ENCODE data around the gene CSTF2. TPM values are rescaled to one million over a fixed set of nuclear protein-coding genes. Genes with fewer than 3 reads are reported as not detected.
"Not testable (repeated sequence)": the region's sequence is repeated elsewhere in the genome, so short reads cannot be mapped to it uniquely, and the experiment has no call there.

Gene CSTF2
- total RNA-seq, result 1 to 10 TPM; 2.4 to 7.8 (median 5.1) TPM

- no peaks in the 10 kb centered on the region for H3K27me3 ChIP-seq
- TF ChIP-seq POLR2A (IDR thresholded peaks at IDR 0.05) (no peak), CTCF (IDR thresholded peaks at IDR 0.05 in 4 of 5, conservative IDR thresholded peaks at IDR 0.05 in 1 of 5) (peak in 3 of 5 experiments; percentile 6 to 37 (median 19))
- ATAC-seq (peak; percentile 98 to 100), DNase-seq (peak; percentile 50 to 63)
- H3K4me3 ChIP-seq, result peak within 1 kb of the TSS; percentile 61 to 74 (median 70)
- peak within 1 kb of the TSS; percentile 67 to 74 (median 70) for H3K27ac ChIP-seq
- peaks cover 0 to 5% of the 10 kb centered on the region in 2 donors for H3K4me1 ChIP-seq
- intact Hi-C loops (cut with DNase I; ENCODE audit: low total_unique reads) (no loop called here), in situ Hi-C loops (cut with MboI; ENCODE audit: low sequenced_read_pairs in 4 of 4) (no loop called here)
- H3K36me3 ChIP-seq, result peaks cover 0 to 12% of the 10 kb centered on the region in 2 donors
- H3K9me3 ChIP-seq, result no peaks in the 10 kb centered on the region
Measured at GRCh38 chrX:100819837-100820666, at the start of gene CSTF2. Gene CSTF2 (plus strand): TSS chrX:100820391. CDS start chrX:100820417, 26 bp downstream.

GRCh38 chrX:100796371-100796770, 23.8 kb upstream of the CSTF2 start:
- H3K9me3 ChIP-seq; in situ Hi-C loops (cut with MboI; ENCODE audit: low sequenced_read_pairs in 4 of 4); ATAC-seq; H3K4me3 ChIP-seq; H3K36me3 ChIP-seq; DNase-seq; H3K27ac ChIP-seq; H3K4me1 ChIP-seq; intact Hi-C loops (cut with DNase I; ENCODE audit: low total_unique reads); H3K27me3 ChIP-seq: not testable (repeated sequence)

GRCh38 chrX:100797359-100797758, 22.8 kb upstream of the CSTF2 start:
- Histone ChIP-seq H3K4me1 (no peaks in the 10 kb centered on the region), H3K4me3 (no peak overlapping the region), H3K9me3 (no peaks in the 10 kb centered on the region), H3K36me3 (no peaks in the 10 kb centered on the region), H3K27ac (no peak overlapping the region), H3K27me3 (no peaks in the 10 kb centered on the region)
- DNase-seq, result no peak
- in situ Hi-C loops (cut with MboI; ENCODE audit: low sequenced_read_pairs in 4 of 4) (no loop called here), intact Hi-C loops (cut with DNase I; ENCODE audit: low total_unique reads) (no loop called here)
- TF ChIP-seq CTCF (IDR thresholded peaks at IDR 0.05 in 4 of 5, conservative IDR thresholded peaks at IDR 0.05 in 1 of 5), result no peak
- no peak for TF ChIP-seq POLR2A (IDR thresholded peaks at IDR 0.05)
- ATAC-seq, result no peak

GRCh38 chrX:100798484-100799214, 21.5 kb upstream of the CSTF2 start:
- no peak for ATAC-seq
- no peak for TF ChIP-seq POLR2A (IDR thresholded peaks at IDR 0.05)
- TF ChIP-seq CTCF (IDR thresholded peaks at IDR 0.05 in 4 of 5, conservative IDR thresholded peaks at IDR 0.05 in 1 of 5), result no peak
- Histone ChIP-seq H3K27me3 (no peaks in the 10 kb centered on the region), H3K4me1 (no peaks in the 10 kb centered on the region), H3K4me3 (no peak overlapping the region), H3K36me3 (no peaks in the 10 kb centered on the region), H3K27ac (no peak overlapping the region), H3K9me3 (no peaks in the 10 kb centered on the region)
- intact Hi-C loops (cut with DNase I; ENCODE audit: low total_unique reads) (no loop called here), in situ Hi-C loops (cut with MboI; ENCODE audit: low sequenced_read_pairs in 4 of 4) (no loop called here)
- DNase-seq, result no peak

GRCh38 chrX:100802843-100803242, 17.3 kb upstream of the CSTF2 start:
- Histone ChIP-seq H3K36me3 (no peaks in the 10 kb centered on the region), H3K4me1 (no peaks in the 10 kb centered on the region), H3K27me3 (no peaks in the 10 kb centered on the region), H3K4me3 (no peak overlapping the region), H3K27ac (no peak overlapping the region), H3K9me3 (no peaks in the 10 kb centered on the region)
- DNase-seq (no peak), ATAC-seq (no peak)
- intact Hi-C loops (cut with DNase I; ENCODE audit: low total_unique reads) (no loop called here), in situ Hi-C loops (cut with MboI; ENCODE audit: low sequenced_read_pairs in 4 of 4) (no loop called here)
- TF ChIP-seq CTCF (IDR thresholded peaks at IDR 0.05 in 4 of 5, conservative IDR thresholded peaks at IDR 0.05 in 1 of 5) (no peak), POLR2A (IDR thresholded peaks at IDR 0.05) (no peak)
